HepG2 (cell line): ENCODE measurements around the gene SURF2. TPM values are rescaled to one million over a fixed set of nuclear protein-coding genes. Genes with fewer than 3 reads are reported as not detected.
A peak's percentile ranks its signal among the peaks of the same experiment; 100 is the strongest.

Experiments used
- ARID5B ChIP-seq: IDR thresholded peaks from 2 replicates; pipeline ENCODE4 v1.4.0; 2020; ENCODE audit warnings: mild to moderate bottlenecking, missing genetic modification reagents
- E2F2 ChIP-seq: sonication (generic); formaldehyde crosslinking; IDR thresholded peaks from 2 replicates; pipeline ENCODE4 v1.4.0; 2020; ENCODE audit warnings: missing genetic modification reagents, borderline replicate concordance
- GZF1 ChIP-seq: sonication (generic); formaldehyde crosslinking; IDR thresholded peaks from 2 replicates; pipeline ENCODE4 v1.5.1; 2020; ENCODE audit warnings: mild to moderate bottlenecking, missing genetic modification reagents
- HNF1B ChIP-seq: sonication (generic); formaldehyde crosslinking; IDR thresholded peaks from 2 replicates; pipeline ENCODE4 v1.5.1; 2020; ENCODE audit warnings: mild to moderate bottlenecking, moderate library complexity, missing genetic modification reagents
- HOXD1 ChIP-seq: sonication (generic); formaldehyde crosslinking; IDR thresholded peaks from 2 replicates; pipeline ENCODE4 v1.5.0; 2020; ENCODE audit warnings: missing genetic modification reagents
- IKZF5 ChIP-seq: IDR thresholded peaks from 2 replicates; pipeline ENCODE4 v1.6.1; 2018; ENCODE audit warnings: missing genetic modification reagents, mild to moderate bottlenecking, missing compliant biosample characterization
- KDM5A ChIP-seq: fragments of 200-600 bp; sonication (generic); IDR thresholded peaks from 2 replicates; pipeline ENCODE4 v1.7.0; 2018; ENCODE audit warnings: antibody characterized with exemption, mild to moderate bottlenecking, low read length, borderline replicate concordance
- SOX5 ChIP-seq: IDR thresholded peaks from 2 replicates; pipeline ENCODE4 v1.6.1; 2016; ENCODE audit warnings: borderline replicate concordance
- SOX6 ChIP-seq, 2 experiments: fragments of 450-650 bp in 1 of 2; sonication (generic) in 1 of 2; formaldehyde crosslinking in 1 of 2; IDR thresholded peaks; 2 replicates each; pipeline versions ENCODE4 v1.4.0 to v1.6.1; 2017 to 2020; ENCODE audit warnings: antibody characterized with exemption in 1 of 2, mild to moderate bottlenecking in 1 of 2, missing genetic modification reagents in 1 of 2
- TAF15 ChIP-seq: fragments of 200-400 bp; formaldehyde crosslinking; IDR thresholded peaks from one replicate; pipeline ENCODE4 v1.6.1; 2018; ENCODE audit warnings: mild to moderate bottlenecking, low read depth, low read length; ENCODE audit not compliant: poor library complexity, severe bottlenecking
- TBL1XR1 ChIP-seq: fragments of 150-350 bp; IDR thresholded peaks from 2 replicates; pipeline ENCODE4 v1.6.1; 2014; ENCODE audit warnings: borderline replicate concordance, low read length; ENCODE audit not compliant: partially characterized antibody
- U2AF1 ChIP-seq: fragments of 200-400 bp; formaldehyde crosslinking; optimal IDR thresholded peaks from 2 replicates; pipeline ENCODE3; 2017; ENCODE audit warnings: mild to moderate bottlenecking, low read depth, low read length
- YEATS4 ChIP-seq: sonication (generic); formaldehyde crosslinking; IDR thresholded peaks from 2 replicates; pipeline ENCODE4 v1.4.0; 2020; ENCODE audit warnings: missing genetic modification reagents, borderline replicate concordance
- ZFP62 ChIP-seq: sonication (generic); formaldehyde crosslinking; IDR thresholded peaks from 2 replicates; pipeline ENCODE4 v1.4.0; 2020; ENCODE audit warnings: missing genetic modification reagents
- ZNF225 ChIP-seq: sonication (generic); formaldehyde crosslinking; IDR thresholded peaks from 2 replicates; pipeline ENCODE4 v1.4.0; 2020; ENCODE audit warnings: mild to moderate bottlenecking, missing genetic modification reagents
- ZNF292 ChIP-seq: sonication (generic); formaldehyde crosslinking; IDR thresholded peaks from 2 replicates; pipeline ENCODE4 v1.8.1; 2022; ENCODE audit warnings: mild to moderate bottlenecking, low read depth, missing genetic modification reagents, borderline replicate concordance
- ZNF451 ChIP-seq: sonication (generic); formaldehyde crosslinking; IDR thresholded peaks from 2 replicates; pipeline ENCODE4 v1.5.0; 2020; ENCODE audit warnings: mild to moderate bottlenecking, missing genetic modification reagents
- ZNF83 ChIP-seq: sonication (generic); formaldehyde crosslinking; IDR thresholded peaks from 2 replicates; pipeline ENCODE4 v1.4.0; 2020; ENCODE audit warnings: missing genetic modification reagents, mild to moderate bottlenecking, borderline replicate concordance
- ZSCAN22 ChIP-seq: sonication (generic); formaldehyde crosslinking; IDR thresholded peaks from 2 replicates; pipeline ENCODE4 v1.4.0; 2020; ENCODE audit warnings: mild to moderate bottlenecking, missing genetic modification reagents
- ZUFSP ChIP-seq: sonication (generic); formaldehyde crosslinking; IDR thresholded peaks from 2 replicates; pipeline ENCODE4 v1.9.0; 2021; ENCODE audit warnings: missing genetic modification reagents, mild to moderate bottlenecking, borderline replicate concordance
- polyA plus RNA-seq, 8 experiments: library from polyadenylated mRNA; depleted of rRNA in 3 of 8; stranded (reverse) in 7 of 8; unstranded in 1 of 8; fragments of >200 nt; fragmentation: Illumina TruSeq in 4 of 8; extraction: Trizol in 4 of 8; gene quantifications; 2 replicates each; pipeline versions ENCODE4 v1.2.1 to v1.2.3, GENCODE V29; 2011 to 2016; ENCODE audit warnings: low read depth in 4 of 8, missing spikeins in 1 of 8, mixed read lengths in 1 of 8; ENCODE audit not compliant: insufficient read depth in 1 of 8
- total RNA-seq, 5 experiments: library from RNA; depleted of rRNA; stranded (reverse); fragments of >200 nt; fragmentation: Illumina TruSeq; extraction: Trizol; gene quantifications; 2 replicates each; pipeline ENCODE4 v1.2.3, GENCODE V29; 2016; ENCODE audit warnings: low read depth in 1 of 5

Gene SURF2
- total and polyA plus RNA-seq, 2 of the 13 experiments (the other 11 are each of a cell fraction or from before 2014, with no cell fraction given) = 6.3 to 13.6 TPM

GRCh38 chr9:133394687-133395271 is 38.4 kb downstream of the SURF2 start (continued):
- TF ChIP-seq E2F2 (CRISPR knock-in tag) (no peak), ZNF83 (CRISPR knock-in tag) (no peak), IKZF5 (CRISPR knock-in tag) (peak; percentile 36; the same call in 1 of the 2 replicates), ZFP62 (CRISPR knock-in tag) (no peak), TAF15 (no peak), HOXD1 (CRISPR knock-in tag) (no peak), ZNF451 (CRISPR knock-in tag) (no peak), TBL1XR1 (no peak), GZF1 (CRISPR knock-in tag) (no peak), ZUFSP (CRISPR knock-in tag) (no peak), YEATS4 (no peak; the same call in 1 of the 2 replicates), ZNF292 (CRISPR knock-in tag) (peak; percentile 49; the same call in 1 of the 2 replicates), ARID5B (CRISPR knock-in tag) (peak; percentile 18; the same call in 1 of the 2 replicates), ZSCAN22 (CRISPR knock-in tag) (no peak), SOX6 (IDR thresholded peaks at IDR 0.05) (no peak), SOX6 (CRISPR knock-in tag; IDR thresholded peaks at IDR 0.05) (peak; percentile 47; the same call in 1 of the 2 replicates), ZNF225 (CRISPR knock-in tag) (no peak), U2AF1 (no peak), KDM5A (no peak), HNF1B (CRISPR knock-in tag) (0 out of 2 replicates have a peak, but pooled peaks have one; percentile 18), SOX5 (CRISPR knock-in tag) (no peak)
